Measurements from ENCODE around the gene SET.
A peak's percentile ranks its signal among the peaks of the same experiment; 100 is the strongest.

SET gene

GRCh38 chr9:128731093-128731492 is 42.1 kb downstream of the SET start:
- DNase-seq (ENCODE audit: low spot score): no peak

- DNase-seq (ENCODE audit: low spot score): no peak
Observed at GRCh38 chr9:128731691-128732090, 42.7 kb downstream of the SET start.

- no peak for DNase-seq (ENCODE audit: low spot score)
Observed at GRCh38 chr9:128732576-128732975, 43.6 kb downstream of the SET start.

GRCh38 chr9:128733256-128733655 is 44.2 kb downstream of the SET start:
- DNase-seq (ENCODE audit: low spot score): peak; percentile 88

GRCh38 chr9:128735373-128735772 is 46.4 kb downstream of the SET start:
- DNase-seq (ENCODE audit: low spot score): no peak

- no peak for DNase-seq (ENCODE audit: low spot score)
Observed at GRCh38 chr9:128742401-128742800, 53.4 kb downstream of the SET start.

- no peak for DNase-seq (ENCODE audit: low spot score)
Observed at GRCh38 chr9:128743421-128743820, 54.4 kb downstream of the SET start.
